Fibroblast of villous mesenchyme (primary cell): ENCODE results near the gene NOS3. TPM values are rescaled to one million over a fixed set of nuclear protein-coding genes. Genes with fewer than 3 reads are reported as not detected.

Source experiments
- DNase-seq: peaks from one replicate; pipeline ENCODE4 v3.0.0-alpha.2; 2010; ENCODE audit warnings: low read depth
- H3K4me3 ChIP-seq: 2 replicates; pipeline ENCODE4 v1.5.1; 2011; ENCODE audit warnings: low read depth, mild to moderate bottlenecking, low read length
- total RNA-seq: library from RNA; depleted of rRNA; stranded (reverse); fragments of >200 nt; gene quantifications from 2 replicates; pipeline ENCODE4 v1.2.3, GENCODE V29; 2012
- TF ChIP-seq, protein P1 (sequence below): IDR thresholded peaks from 2 replicates; pipeline ENCODE4 v1.5.1; 2012; ENCODE audit warnings: low read depth, mild to moderate bottlenecking, low read length; ENCODE audit not compliant: insufficient read depth

Gene NOS3
- total RNA-seq, 1 donor: 1.3 TPM

DNA sequence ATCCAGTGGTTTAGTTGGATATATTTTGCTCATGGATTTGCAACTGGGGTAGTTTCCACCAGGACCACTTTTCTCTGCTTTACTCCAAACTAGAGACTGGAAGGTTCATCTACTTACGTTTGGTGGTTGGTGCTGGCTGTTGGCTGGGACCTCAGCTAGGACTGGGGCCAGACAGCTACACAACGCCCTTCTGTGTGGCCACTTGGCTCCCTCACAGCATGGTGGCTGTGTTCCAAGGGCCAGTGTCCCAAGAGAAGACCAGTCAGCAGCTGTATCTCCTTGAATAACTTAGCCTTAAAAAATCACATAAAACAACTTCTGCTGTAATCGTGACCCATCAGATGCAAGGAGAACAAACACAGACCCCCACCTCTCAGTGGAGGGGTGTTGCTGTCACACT is 8.5 kb upstream of the NOS3 start:
- TF ChIP-seq, protein P1, sequence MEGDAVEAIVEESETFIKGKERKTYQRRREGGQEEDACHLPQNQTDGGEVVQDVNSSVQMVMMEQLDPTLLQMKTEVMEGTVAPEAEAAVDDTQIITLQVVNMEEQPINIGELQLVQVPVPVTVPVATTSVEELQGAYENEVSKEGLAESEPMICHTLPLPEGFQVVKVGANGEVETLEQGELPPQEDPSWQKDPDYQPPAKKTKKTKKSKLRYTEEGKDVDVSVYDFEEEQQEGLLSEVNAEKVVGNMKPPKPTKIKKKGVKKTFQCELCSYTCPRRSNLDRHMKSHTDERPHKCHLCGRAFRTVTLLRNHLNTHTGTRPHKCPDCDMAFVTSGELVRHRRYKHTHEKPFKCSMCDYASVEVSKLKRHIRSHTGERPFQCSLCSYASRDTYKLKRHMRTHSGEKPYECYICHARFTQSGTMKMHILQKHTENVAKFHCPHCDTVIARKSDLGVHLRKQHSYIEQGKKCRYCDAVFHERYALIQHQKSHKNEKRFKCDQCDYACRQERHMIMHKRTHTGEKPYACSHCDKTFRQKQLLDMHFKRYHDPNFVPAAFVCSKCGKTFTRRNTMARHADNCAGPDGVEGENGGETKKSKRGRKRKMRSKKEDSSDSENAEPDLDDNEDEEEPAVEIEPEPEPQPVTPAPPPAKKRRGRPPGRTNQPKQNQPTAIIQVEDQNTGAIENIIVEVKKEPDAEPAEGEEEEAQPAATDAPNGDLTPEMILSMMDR: no peak
- H3K4me3 ChIP-seq: no peak overlapping the region
- no peak for DNase-seq

DNA sequence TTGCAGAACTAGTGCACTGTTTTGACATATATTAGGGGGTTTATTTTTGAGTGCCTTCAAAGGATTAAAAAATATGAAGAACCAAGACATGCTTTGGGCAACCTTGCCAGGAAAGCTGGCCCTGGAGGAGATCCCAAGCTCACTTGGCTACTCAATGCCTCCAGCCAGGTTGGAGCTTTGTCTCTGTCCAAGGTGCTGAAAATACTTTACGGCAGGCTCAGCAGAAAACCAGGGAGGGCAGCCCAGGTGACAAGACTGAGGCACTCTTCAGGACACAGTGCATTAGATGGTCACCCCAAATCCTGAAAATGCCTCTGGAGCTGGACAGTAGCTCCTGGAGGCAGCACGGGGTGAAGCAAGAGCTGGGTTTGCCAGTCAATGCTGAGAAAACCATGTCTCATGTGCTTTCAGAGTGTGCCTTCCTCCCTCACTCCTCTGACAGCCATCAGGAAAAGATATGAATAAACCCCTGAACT is 6.9 kb upstream of the NOS3 start:
- peak; percentile 51 for DNase-seq
- TF ChIP-seq, protein P1: no peak

DNA sequence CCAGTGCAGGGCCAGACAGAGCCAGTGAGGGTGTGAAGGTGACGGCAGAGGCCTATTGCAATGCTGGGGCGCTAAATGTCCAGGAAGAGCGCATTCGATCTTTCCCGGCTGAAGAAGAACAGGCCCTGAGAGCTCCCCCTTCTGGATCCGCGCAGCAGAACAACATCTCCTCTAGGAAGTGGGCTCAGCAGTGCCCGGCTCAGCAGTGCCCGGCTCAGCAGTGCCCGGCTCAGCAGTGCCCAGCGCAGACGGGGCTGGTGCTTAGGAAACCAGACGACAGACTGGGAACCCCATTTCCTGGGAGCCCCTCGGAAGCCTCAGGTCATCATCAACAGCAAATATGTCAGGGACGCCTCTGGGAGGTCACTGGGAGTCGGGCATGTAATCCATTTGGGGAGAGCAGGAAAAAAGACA is 4.7 kb upstream of the NOS3 start:
- H3K4me3 ChIP-seq: no peak overlapping the region
- TF ChIP-seq, protein P1: peak; percentile 81
- DNase-seq: peak; percentile 63

More for the DNA sequence above, 6.9 kb upstream of the NOS3 start:
- H3K4me3 ChIP-seq: no peak overlapping the region

DNA sequence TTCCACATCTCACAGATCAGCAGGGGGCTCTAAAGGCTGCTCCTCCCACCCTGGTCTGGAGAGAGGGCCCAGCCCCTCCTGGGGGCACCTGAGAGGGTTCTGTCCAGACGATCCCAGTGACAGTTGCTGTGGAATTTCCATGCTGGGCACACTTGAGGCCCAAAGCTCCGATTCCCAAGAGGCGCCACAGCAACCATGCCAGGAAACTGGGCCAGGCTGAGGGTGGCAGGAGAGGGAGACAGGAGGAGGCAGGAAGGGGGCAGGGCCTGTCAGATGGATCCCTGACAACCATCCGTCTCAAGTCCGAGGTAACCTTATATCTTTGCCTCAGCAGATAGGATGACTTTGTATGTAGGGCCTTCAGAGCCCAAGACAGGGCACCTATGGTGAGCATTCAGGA is 4.3 kb upstream of the NOS3 start:
- H3K4me3 ChIP-seq: no peak overlapping the region
- TF ChIP-seq, protein P1: no peak
- no peak for DNase-seq

DNA sequence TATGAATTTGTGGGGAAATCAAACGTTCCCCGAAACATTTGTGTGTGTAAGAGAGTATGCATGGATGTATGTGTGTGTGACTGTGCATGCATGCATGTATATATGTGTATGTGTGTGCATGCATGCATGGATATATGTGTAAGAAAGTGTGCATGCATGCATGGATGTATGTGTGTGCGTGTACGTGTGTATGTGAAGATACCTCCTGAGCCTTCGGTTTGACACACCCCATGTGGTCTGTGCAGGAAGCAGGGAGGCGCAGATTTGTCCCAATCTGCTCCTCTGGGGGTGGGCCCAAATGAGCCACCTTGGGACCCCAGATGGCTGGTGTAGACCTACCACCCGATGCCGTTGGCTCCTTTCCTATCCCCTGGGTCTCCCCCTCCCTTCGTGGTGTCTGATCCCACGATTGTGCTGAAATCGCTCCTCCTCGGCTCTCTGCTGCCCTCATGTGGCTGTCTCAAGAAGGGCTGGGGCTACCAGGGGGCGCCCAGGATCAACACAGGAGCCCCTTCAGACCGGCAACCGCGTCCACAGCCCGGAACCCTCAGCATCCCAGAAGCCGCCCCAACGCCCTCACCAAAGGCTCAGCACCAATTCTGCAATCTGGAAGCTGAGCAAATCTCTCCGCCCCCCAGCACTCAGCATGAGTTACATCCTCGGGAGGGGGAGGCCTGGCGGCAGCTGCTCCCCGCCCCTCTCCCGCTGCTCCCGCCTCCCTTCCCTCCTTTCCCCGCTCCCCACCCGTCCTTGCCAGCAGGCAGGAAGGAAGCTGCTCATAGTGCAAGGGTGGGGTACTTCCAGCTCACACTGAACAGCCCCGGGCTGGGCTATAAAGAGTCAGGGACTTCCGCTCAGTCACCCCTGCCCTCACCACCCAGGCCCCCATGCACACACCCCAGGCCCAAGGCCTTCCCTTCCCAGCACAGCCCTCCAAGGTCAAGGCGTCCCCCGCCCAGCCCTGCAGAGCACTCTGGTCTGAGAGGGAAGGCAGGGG is 2.3 kb upstream of the NOS3 start:
- peak; percentile 48 for DNase-seq
- peak overlapping the region; percentile 9 for H3K4me3 ChIP-seq
- TF ChIP-seq, protein P1: peak; percentile 89

DNA sequence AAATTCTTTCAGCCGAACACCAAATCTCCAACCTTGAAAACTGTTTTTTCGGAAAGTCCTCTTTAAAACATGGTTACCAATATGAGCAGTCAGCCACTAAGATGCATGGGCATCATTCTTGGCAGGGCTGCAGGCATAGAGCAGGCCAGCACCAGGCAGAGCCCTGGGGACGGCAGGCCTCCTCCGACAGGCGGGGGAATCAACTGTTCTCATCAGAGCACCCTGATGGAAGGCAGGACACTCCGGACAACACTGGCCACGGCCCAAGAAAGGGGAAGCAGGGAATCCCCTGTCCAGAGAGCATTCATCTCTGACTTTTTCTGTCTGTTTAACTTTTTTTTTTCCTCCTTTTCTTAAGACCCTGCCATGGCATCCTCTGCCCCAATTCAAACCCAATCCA is 1.4 kb upstream of the NOS3 start:
- no peak overlapping the region for H3K4me3 ChIP-seq
- TF ChIP-seq, protein P1: no peak

More for the DNA sequence above, 1.4 kb upstream of the NOS3 start:
- DNase-seq: no peak
